PC-9 (cell line): Measurements from ENCODE around the gene HMGCL.

ENCODE experiments used
- EZH2 ChIP-seq: fragments of 200-600 bp; sonication (generic); IDR thresholded peaks from 2 replicates; pipeline ENCODE4 v1.8.0; 2017; ENCODE audit warnings: antibody characterized with exemption, low read depth
- TF ChIP-seq, protein P1 (sequence below): fragments of 200-600 bp; sonication (generic); conservative IDR thresholded peaks from 2 replicates; pipeline ENCODE4 v1.6.1; 2017; ENCODE audit warnings: mixed run types, antibody characterized with exemption, mild to moderate bottlenecking, moderate library complexity

DNA sequence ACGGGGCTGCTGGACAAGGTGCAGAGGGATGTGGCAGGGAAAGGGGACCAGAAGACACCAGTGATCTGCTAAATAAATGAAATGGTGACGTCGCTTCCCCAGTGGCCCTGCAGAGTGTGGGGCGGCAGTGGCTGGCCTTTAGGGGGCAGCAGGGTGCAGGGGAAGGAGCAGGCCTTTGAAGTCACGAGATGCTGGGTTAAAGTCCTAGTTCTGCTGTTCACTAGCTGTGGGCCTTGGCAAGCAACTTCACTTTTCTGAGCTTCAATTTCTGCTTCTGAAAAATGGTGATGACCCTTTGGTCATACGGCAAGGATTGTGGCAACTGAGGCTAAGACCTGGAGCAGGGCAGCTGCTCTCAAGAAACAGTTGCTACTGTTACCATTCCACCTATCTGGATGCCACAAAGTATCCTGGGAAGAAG, 15.5 kb downstream of the HMGCL start:
- TF ChIP-seq, protein P1, sequence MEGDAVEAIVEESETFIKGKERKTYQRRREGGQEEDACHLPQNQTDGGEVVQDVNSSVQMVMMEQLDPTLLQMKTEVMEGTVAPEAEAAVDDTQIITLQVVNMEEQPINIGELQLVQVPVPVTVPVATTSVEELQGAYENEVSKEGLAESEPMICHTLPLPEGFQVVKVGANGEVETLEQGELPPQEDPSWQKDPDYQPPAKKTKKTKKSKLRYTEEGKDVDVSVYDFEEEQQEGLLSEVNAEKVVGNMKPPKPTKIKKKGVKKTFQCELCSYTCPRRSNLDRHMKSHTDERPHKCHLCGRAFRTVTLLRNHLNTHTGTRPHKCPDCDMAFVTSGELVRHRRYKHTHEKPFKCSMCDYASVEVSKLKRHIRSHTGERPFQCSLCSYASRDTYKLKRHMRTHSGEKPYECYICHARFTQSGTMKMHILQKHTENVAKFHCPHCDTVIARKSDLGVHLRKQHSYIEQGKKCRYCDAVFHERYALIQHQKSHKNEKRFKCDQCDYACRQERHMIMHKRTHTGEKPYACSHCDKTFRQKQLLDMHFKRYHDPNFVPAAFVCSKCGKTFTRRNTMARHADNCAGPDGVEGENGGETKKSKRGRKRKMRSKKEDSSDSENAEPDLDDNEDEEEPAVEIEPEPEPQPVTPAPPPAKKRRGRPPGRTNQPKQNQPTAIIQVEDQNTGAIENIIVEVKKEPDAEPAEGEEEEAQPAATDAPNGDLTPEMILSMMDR: peak; percentile 68
- TF ChIP-seq EZH2: no peak
